Kidney (tissue), 14 donors: ENCODE results near the gene ADAMTS12. TPM values are rescaled to one million over a fixed set of nuclear protein-coding genes. Genes with fewer than 3 reads are reported as not detected.

Experiments
- DNase-seq, 5 donors: peaks; one replicate each; pipeline ENCODE4 v3.0.0-alpha.2; 2013 to 2020
- FAIRE-seq: peaks from 2 replicates; lab custom pipeline; 2012; peaks lifted over from hg19 to GRCh38; lab: Jason Lieb, UNC
- H3K27ac ChIP-seq, 2 donors: one replicate each; pipeline ENCODE4 v1.7.0; 2013; ENCODE audit warnings: low read depth in 2 of 2, low read length in 2 of 2, inconsistent platforms in 1 of 2
- H3K27me3 ChIP-seq: one replicate; pipeline ENCODE4 v1.7.1; 2013; ENCODE audit warnings: low read length, inconsistent platforms; ENCODE audit not compliant: control insufficient read depth, insufficient read depth
- H3K36me3 ChIP-seq, 3 donors: one replicate each; pipeline versions ENCODE4 v1.7.0 to v1.7.1; 2013; ENCODE audit warnings: low read length in 3 of 3, control low read depth in 1 of 3, inconsistent platforms in 1 of 3; ENCODE audit not compliant: insufficient read depth in 3 of 3, control insufficient read depth in 2 of 3
- H3K4me1 ChIP-seq, 3 donors: one replicate each; pipeline versions ENCODE4 v1.7.0 to v1.7.1; 2013; ENCODE audit warnings: low read length in 3 of 3, inconsistent platforms in 1 of 3, low read depth in 1 of 3; ENCODE audit not compliant: control insufficient read depth in 2 of 3, insufficient read depth in 2 of 3
- H3K4me3 ChIP-seq, 3 donors: one replicate each; pipeline versions ENCODE4 v1.7.0 to v1.8.1; 2013; ENCODE audit warnings: low read length in 3 of 3, control low read depth in 1 of 3, inconsistent platforms in 1 of 3
- H3K9ac ChIP-seq, 3 donors: one replicate each; pipeline versions ENCODE4 v1.7.0 to v1.7.1; 2013; ENCODE audit warnings: low read length in 3 of 3, control low read depth in 1 of 3, inconsistent platforms in 1 of 3
- H3K9me3 ChIP-seq, 3 donors: one replicate each; pipeline versions ENCODE4 v1.7.0 to v1.7.1; 2013; ENCODE audit warnings: low read length in 3 of 3, control low read depth in 1 of 3, inconsistent platforms in 1 of 3; ENCODE audit not compliant: control insufficient read depth in 2 of 3, insufficient read depth in 1 of 3
- CTCF ChIP-seq: IDR thresholded peaks from 3 replicates; pipeline ENCODE4 v1.5.1; 2012; ENCODE audit warnings: mild to moderate bottlenecking, moderate library complexity, borderline replicate concordance; ENCODE audit not compliant: insufficient read depth; ENCODE audit errors: extremely low read depth
- intact Hi-C: fragments of 100-400 bp; cut with DNase I; formaldehyde crosslinking; loops from one replicate; pipeline ENCODE4 v1.11.1; 2022
- polyA plus RNA-seq: library from polyadenylated mRNA; stranded (reverse); fragments of 350-450 nt; fragmentation: Illumina TruSeq; extraction: RNeasy Lipid Tissue Mini Kit (QIAGEN cat#74804); gene quantifications from one replicate; pipeline ENCODE4 v1.2.3, GENCODE V29; 2014; ENCODE audit warnings: low read depth, low replicate concordance; ENCODE audit not compliant: insufficient read depth
- total RNA-seq: library from RNA; stranded (reverse); fragmentation: NEBNext Ultra II Directional; extraction: Animal tissue kit (Norgen Biotek cat#: 25700); gene quantifications from one replicate; pipeline ENCODE4 v1.2.1, GENCODE V29; 2021
- donor health status: control.
- donor health status: control.
- donor health status: control.
- donor health status: control.
- donor health status: control.
- donor health status: DM: yes; HTN: yes; CAD: no.
- donor health status: Normal renal cell carcinoma (clear cell type).

ADAMTS12 gene
- total and polyA plus RNA-seq, 2 donors from 2014 or later = 0.75 to 2.0 TPM

- no peak for TF ChIP-seq CTCF
- peaks cover 0 to 6% (median 0%) of the 10 kb centered on the region in 3 donors for H3K4me1 ChIP-seq
- H3K9ac ChIP-seq = no peak overlapping the region
- intact Hi-C loops = no loop called here
- no peak overlapping the region for H3K27ac ChIP-seq
- DNase-seq (peak in 1 of 5 donors; percentile 18), FAIRE-seq (peak; percentile 58)
- no peaks in the 10 kb centered on the region for H3K9me3 ChIP-seq
- no peak overlapping the region for H3K4me3 ChIP-seq
- H3K36me3 ChIP-seq = no peaks in the 10 kb centered on the region
- H3K27me3 ChIP-seq = no peaks in the 10 kb centered on the region
Measured at GRCh38 chr5:33491941-33492340, 399.8 kb downstream of the ADAMTS12 start.

DNA sequence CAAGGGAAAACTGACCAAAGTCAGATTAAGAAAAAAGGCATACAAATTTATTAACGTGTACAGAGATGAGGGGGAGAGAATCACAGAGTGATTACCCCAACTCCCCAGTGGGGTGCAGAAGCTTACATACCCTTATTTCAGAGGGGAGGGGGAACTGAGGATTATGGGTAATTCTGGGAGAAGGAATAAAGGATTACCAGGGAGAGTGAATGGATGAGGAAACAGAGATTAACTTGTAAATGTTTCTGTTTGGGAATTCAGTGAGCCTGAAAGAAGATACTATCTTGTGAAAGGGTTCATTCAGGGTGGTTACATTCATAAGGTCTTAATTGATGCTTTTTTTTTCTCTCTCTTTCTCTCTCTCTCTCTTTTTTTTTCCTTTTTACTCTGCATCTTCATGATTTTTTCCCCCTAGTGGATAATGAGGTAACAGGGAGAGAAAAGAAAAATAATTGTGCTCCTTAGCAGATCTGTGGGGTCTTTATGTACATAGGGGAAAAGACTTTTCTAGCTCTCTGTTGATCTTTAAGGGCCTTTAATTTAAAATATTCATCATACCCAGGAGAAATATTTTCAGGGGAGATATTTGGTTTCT, 401.6 kb downstream of the ADAMTS12 start:
- no peaks in the 10 kb centered on the region for H3K9me3 ChIP-seq
- peaks cover 0 to 6% (median 0%) of the 10 kb centered on the region in 3 donors for H3K4me1 ChIP-seq
- DNase-seq = no peak
- H3K27ac ChIP-seq = no peak overlapping the region
- H3K9ac ChIP-seq = no peak overlapping the region
- H3K4me3 ChIP-seq = no peak overlapping the region
- TF ChIP-seq CTCF = no peak
- H3K36me3 ChIP-seq = no peaks in the 10 kb centered on the region
- no peak for FAIRE-seq
- intact Hi-C loops = no loop called here
- no peaks in the 10 kb centered on the region for H3K27me3 ChIP-seq

DNA sequence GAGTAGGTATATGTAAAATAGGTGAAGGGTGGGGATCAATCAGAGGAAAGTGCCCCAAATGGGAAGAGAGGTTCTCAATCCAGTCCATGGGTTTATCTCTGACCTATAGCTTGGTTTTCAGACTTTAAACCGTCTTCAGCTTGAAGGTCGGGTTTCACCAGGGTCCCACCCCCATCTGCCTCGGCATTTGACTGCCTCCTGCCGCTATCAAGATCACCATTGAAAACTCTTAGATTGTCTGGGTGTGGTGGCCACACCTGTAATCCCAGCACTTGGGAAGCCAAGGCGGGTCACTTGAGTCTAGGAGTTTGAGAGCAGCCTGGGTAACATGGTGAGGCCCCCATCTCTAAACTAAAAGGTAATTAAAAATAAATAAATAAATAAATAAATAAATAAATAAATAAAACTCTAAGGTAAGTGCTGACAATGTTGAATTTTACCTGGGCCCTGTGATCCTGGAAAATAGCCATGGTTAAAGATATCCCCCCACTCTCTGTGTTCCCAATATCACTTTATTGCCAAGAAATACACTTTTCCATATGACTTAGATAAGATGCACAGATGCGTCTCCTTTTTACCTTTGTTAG, 402.2 kb downstream of the ADAMTS12 start:
- Histone ChIP-seq H3K9me3 (no peaks in the 10 kb centered on the region), H3K9ac (no peak overlapping the region), H3K27me3 (no peaks in the 10 kb centered on the region), H3K27ac (no peak overlapping the region), H3K4me1 (peaks cover 0 to 6% (median 0%) of the 10 kb centered on the region in 3 donors), H3K4me3 (no peak overlapping the region), H3K36me3 (no peaks in the 10 kb centered on the region)
- intact Hi-C loops = no loop called here
- no peak for TF ChIP-seq CTCF
- no peak for DNase-seq
- FAIRE-seq = no peak
